WTC11 (cell line): Measurements from ENCODE around the gene SERPING1. TPM values are rescaled to one million over a fixed set of nuclear protein-coding genes. Genes with fewer than 3 reads are reported as not detected.

Experiments used
- ATAC-seq: fragments of 200-7000 bp; cut with Tn5 transposase; 2 replicates; pipeline ENCODE4 v1.10.0; 2021; ENCODE audit warnings: mild to moderate bottlenecking, moderate library complexity
- CTCF ChIA-PET: fragments of 300-600 bp; sonication (Branson Sonifier 250); formaldehyde crosslinking; loops from one replicate; lab custom pipeline; 2021; ENCODE audit warnings: antibody characterized with exemption; lab: Charles Lee
- POLR2A ChIA-PET: fragments of 350-600 bp; sonication (Branson Sonifier 250); formaldehyde crosslinking; loops from one replicate; lab custom pipeline; 2021; ENCODE audit warnings: antibody characterized with exemption; lab: Charles Lee
- DNase-seq: peaks from one replicate; pipeline ENCODE4 v3.0.0; 2021; ENCODE audit warnings: low spot score
- H3K27ac Mint-ChIP-seq: 2 replicates; pipeline ENCODE4 v1.8.0; 2021; ENCODE audit warnings: mixed read lengths
- H3K27me3 Mint-ChIP-seq: 2 replicates; pipeline ENCODE4 v1.8.0; 2021; ENCODE audit warnings: low read depth, mild to moderate bottlenecking, moderate library complexity, mixed read lengths
- H3K36me3 Mint-ChIP-seq: 2 replicates; pipeline ENCODE4 v1.8.0; 2021; ENCODE audit warnings: mixed read lengths
- H3K4me1 Mint-ChIP-seq: 2 replicates; pipeline ENCODE4 v1.8.0; 2022; ENCODE audit warnings: mixed read lengths
- H3K4me3 Mint-ChIP-seq: 2 replicates; pipeline ENCODE4 v1.8.0; 2021; ENCODE audit warnings: mild to moderate bottlenecking, moderate library complexity, mixed read lengths
- H3K9me3 Mint-ChIP-seq: 2 replicates; pipeline ENCODE4 v1.8.0; 2021; ENCODE audit warnings: mixed read lengths
- EMX1 ChIP-seq: fragments of 250-450 bp; sonication (Bioruptor Pico); IDR thresholded peaks from 2 replicates; pipeline ENCODE4 v1.8.0; 2021; ENCODE audit warnings: mild to moderate bottlenecking
- GABPB1 ChIP-seq: sonication (generic); formaldehyde crosslinking; IDR thresholded peaks from 2 replicates; pipeline ENCODE4 v1.8.1; 2023; ENCODE audit warnings: mild to moderate bottlenecking, missing genetic modification reagents
- IRF2 ChIP-seq: sonication (generic); formaldehyde crosslinking; IDR thresholded peaks from 2 replicates; pipeline ENCODE4 v1.8.0; 2022; ENCODE audit warnings: low read depth, missing genetic modification reagents, borderline replicate concordance
- JUN ChIP-seq: sonication (generic); formaldehyde crosslinking; IDR thresholded peaks from 2 replicates; pipeline ENCODE4 v1.8.0; 2023; ENCODE audit warnings: mild to moderate bottlenecking, missing genetic modification reagents
- NFYB ChIP-seq: sonication (generic); formaldehyde crosslinking; conservative IDR thresholded peaks from 2 replicates; pipeline ENCODE4 v1.8.0; 2022; ENCODE audit warnings: low read depth, missing genetic modification reagents
- ZNF138 ChIP-seq: sonication (generic); formaldehyde crosslinking; conservative IDR thresholded peaks from 2 replicates; pipeline ENCODE4 v1.8.1; 2022; ENCODE audit warnings: mild to moderate bottlenecking, moderate library complexity, missing genetic modification reagents
- ZNF232 ChIP-seq: sonication (generic); formaldehyde crosslinking; IDR thresholded peaks from 2 replicates; pipeline ENCODE4 v1.8.0; 2022; ENCODE audit warnings: mild to moderate bottlenecking, missing genetic modification reagents
- ZNF263 ChIP-seq: sonication (generic); formaldehyde crosslinking; IDR thresholded peaks from 2 replicates; pipeline ENCODE4 v1.8.1; 2022; ENCODE audit warnings: low read depth, mild to moderate bottlenecking, moderate library complexity, missing genetic modification reagents
- ZNF317 ChIP-seq: sonication (generic); formaldehyde crosslinking; IDR thresholded peaks from 2 replicates; pipeline ENCODE4 v1.8.1; 2023; ENCODE audit warnings: low read depth, mild to moderate bottlenecking, moderate library complexity, missing genetic modification reagents, borderline replicate concordance
- ZNF423 ChIP-seq: fragments of 250-450 bp; sonication (Bioruptor Pico); IDR thresholded peaks from 2 replicates; pipeline ENCODE4 v2.1.2; 2022; ENCODE audit warnings: mild to moderate bottlenecking, moderate library complexity
- total RNA-seq: library from RNA; stranded (reverse); gene quantifications from 3 replicates; pipeline ENCODE4 v1.2.3, GENCODE V29; 2021
- TF ChIP-seq, protein P1 (sequence below): sonication (generic); formaldehyde crosslinking; IDR thresholded peaks from 2 replicates; pipeline ENCODE4 v1.8.0; 2023; ENCODE audit warnings: missing genetic modification reagents
- TF ChIP-seq, protein P2 (sequence below): sonication (generic); formaldehyde crosslinking; IDR thresholded peaks from 2 replicates; pipeline ENCODE4 v1.8.1; 2022; ENCODE audit warnings: mild to moderate bottlenecking, missing genetic modification reagents, moderate library complexity, borderline replicate concordance
- TF ChIP-seq, protein P3 (sequence below): fragments of 250-450 bp; sonication (Bioruptor Pico); IDR thresholded peaks from 2 replicates; pipeline ENCODE4 v1.9.0; 2021; ENCODE audit warnings: mild to moderate bottlenecking
- TF ChIP-seq, protein P4 (sequence below): fragments of 250-450 bp; sonication (Bioruptor Pico); IDR thresholded peaks from 2 replicates; pipeline ENCODE4 v2.1.2; 2022; ENCODE audit warnings: mild to moderate bottlenecking, moderate library complexity
- TF ChIP-seq, protein P5 (sequence below): sonication (generic); formaldehyde crosslinking; IDR thresholded peaks from 2 replicates; pipeline ENCODE4 v1.8.1; 2023; ENCODE audit warnings: mild to moderate bottlenecking, moderate library complexity, missing genetic modification reagents
- TF ChIP-seq, protein P6 (sequence below): fragments of 250-450 bp; sonication (Bioruptor Pico); IDR thresholded peaks from 2 replicates; pipeline ENCODE4 v1.9.0; 2021; ENCODE audit warnings: mild to moderate bottlenecking

Gene SERPING1
- total RNA-seq, 1 experiment from 2014 or later: 49.1 TPM

DNA sequence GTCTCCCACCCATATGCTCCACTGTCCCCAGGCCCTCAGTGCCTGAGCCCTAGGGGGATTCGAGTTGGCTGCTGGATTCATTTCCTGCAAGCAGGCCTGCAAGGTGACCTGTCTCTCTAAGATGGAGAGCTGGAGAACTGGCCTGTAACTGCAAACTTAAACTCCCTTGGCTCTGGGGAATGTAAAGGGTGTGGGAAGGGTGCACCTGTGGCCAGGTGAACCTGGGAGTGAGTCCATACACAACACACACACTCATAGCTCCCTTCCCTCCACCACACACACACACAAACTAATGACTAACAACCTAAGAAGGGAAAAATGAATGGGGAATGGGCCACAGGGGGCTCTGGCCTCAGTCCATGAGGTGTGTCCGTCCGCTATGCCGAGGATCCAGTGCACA is 45.5 kb upstream of the SERPING1 start (continued):
- TF ChIP-seq, protein P1, sequence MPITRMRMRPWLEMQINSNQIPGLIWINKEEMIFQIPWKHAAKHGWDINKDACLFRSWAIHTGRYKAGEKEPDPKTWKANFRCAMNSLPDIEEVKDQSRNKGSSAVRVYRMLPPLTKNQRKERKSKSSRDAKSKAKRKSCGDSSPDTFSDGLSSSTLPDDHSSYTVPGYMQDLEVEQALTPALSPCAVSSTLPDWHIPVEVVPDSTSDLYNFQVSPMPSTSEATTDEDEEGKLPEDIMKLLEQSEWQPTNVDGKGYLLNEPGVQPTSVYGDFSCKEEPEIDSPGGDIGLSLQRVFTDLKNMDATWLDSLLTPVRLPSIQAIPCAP (CRISPR knock-in tag): no peak
- TF ChIP-seq NFYB (CRISPR knock-in tag) (no peak), ZNF263 (CRISPR knock-in tag) (no peak), ZNF232 (CRISPR knock-in tag) (no peak), ZNF317 (CRISPR knock-in tag) (no peak)
- TF ChIP-seq, protein P2, sequence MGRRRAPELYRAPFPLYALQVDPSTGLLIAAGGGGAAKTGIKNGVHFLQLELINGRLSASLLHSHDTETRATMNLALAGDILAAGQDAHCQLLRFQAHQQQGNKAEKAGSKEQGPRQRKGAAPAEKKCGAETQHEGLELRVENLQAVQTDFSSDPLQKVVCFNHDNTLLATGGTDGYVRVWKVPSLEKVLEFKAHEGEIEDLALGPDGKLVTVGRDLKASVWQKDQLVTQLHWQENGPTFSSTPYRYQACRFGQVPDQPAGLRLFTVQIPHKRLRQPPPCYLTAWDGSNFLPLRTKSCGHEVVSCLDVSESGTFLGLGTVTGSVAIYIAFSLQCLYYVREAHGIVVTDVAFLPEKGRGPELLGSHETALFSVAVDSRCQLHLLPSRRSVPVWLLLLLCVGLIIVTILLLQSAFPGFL: no peak
- TF ChIP-seq, protein P3, sequence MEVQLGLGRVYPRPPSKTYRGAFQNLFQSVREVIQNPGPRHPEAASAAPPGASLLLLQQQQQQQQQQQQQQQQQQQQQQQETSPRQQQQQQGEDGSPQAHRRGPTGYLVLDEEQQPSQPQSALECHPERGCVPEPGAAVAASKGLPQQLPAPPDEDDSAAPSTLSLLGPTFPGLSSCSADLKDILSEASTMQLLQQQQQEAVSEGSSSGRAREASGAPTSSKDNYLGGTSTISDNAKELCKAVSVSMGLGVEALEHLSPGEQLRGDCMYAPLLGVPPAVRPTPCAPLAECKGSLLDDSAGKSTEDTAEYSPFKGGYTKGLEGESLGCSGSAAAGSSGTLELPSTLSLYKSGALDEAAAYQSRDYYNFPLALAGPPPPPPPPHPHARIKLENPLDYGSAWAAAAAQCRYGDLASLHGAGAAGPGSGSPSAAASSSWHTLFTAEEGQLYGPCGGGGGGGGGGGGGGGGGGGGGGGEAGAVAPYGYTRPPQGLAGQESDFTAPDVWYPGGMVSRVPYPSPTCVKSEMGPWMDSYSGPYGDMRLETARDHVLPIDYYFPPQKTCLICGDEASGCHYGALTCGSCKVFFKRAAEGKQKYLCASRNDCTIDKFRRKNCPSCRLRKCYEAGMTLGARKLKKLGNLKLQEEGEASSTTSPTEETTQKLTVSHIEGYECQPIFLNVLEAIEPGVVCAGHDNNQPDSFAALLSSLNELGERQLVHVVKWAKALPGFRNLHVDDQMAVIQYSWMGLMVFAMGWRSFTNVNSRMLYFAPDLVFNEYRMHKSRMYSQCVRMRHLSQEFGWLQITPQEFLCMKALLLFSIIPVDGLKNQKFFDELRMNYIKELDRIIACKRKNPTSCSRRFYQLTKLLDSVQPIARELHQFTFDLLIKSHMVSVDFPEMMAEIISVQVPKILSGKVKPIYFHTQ (CRISPR knock-in tag): no peak

DNA sequence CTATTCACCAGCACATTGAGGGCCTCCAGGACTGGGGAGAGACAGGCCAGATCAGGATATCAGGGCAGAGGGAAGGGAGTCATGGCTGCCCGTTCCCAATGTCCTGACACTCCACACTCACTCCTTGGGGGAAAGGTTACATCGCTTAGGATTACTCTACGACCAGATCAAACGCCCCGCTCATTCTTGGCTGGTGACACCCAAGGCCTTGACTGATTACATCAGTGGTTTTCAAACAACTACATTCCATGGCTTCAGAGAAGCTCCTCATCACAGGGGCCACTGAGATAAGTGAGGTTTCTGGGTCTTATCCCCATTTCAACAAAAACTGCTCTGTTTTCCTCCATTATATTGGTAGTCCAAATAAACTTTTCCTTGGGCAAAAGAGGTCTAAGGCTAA is 45.0 kb upstream of the SERPING1 start:
- H3K36me3 Mint-ChIP-seq: peaks cover 29% of the 10 kb centered on the region
- H3K27ac Mint-ChIP-seq: peak overlapping the region; percentile 26; the same call in 1 of the 2 replicates
- H3K27me3 Mint-ChIP-seq: no peaks in the 10 kb centered on the region
- no peaks in the 10 kb centered on the region for H3K9me3 Mint-ChIP-seq
- ChIA-PET CTCF (interaction anchor here (1.0 kb wide), 1 partner anchor 96 kb away, joined by 4 read pairs; no protein-coding TSS in a partner anchor), POLR2A (no interaction called here)
- no peak overlapping the region for H3K4me3 Mint-ChIP-seq
- TF ChIP-seq JUN (CRISPR knock-in tag) (no peak), EMX1 (CRISPR knock-in tag) (no peak), ZNF317 (CRISPR knock-in tag) (no peak), GABPB1 (CRISPR knock-in tag) (peak; percentile 86)
- TF ChIP-seq, protein P4, sequence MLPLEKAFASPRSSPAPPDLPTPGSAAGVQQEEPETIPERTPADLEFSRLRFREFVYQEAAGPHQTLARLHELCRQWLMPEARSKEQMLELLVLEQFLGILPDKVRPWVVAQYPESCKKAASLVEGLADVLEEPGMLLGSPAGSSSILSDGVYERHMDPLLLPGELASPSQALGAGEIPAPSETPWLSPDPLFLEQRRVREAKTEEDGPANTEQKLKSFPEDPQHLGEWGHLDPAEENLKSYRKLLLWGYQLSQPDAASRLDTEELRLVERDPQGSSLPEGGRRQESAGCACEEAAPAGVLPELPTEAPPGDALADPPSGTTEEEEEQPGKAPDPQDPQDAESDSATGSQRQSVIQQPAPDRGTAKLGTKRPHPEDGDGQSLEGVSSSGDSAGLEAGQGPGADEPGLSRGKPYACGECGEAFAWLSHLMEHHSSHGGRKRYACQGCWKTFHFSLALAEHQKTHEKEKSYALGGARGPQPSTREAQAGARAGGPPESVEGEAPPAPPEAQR: no peak
- DNase-seq (no peak), ATAC-seq (no peak)
- peaks cover 9% of the 10 kb centered on the region for H3K4me1 Mint-ChIP-seq

DNA sequence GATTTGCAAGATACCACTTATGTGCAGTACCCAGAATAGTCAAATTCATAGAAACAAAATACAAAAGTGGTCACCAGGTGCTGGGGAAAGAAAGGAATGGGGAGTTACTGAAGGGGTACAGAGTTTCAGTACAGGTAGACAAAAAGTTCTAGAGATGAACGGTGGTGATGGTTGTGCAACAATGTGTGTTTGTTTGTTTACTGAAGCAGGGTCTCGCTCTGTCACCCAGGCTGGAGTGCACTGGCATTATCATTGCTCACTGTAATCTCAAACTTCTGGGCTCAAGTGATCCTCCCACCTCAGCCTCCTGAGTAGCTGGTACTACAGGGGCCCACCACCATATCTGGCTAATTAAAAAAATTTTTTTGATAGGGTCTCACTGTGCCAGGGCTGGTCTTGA is 42.1 kb upstream of the SERPING1 start:
- no peak overlapping the region; the same call in 1 of the 2 replicates for H3K27ac Mint-ChIP-seq
- H3K27me3 Mint-ChIP-seq: no peaks in the 10 kb centered on the region
- DNase-seq (no peak), ATAC-seq (no peak)
- TF ChIP-seq NFYB (CRISPR knock-in tag) (no peak), IRF2 (CRISPR knock-in tag) (no peak), ZNF138 (CRISPR knock-in tag) (no peak), ZNF423 (CRISPR knock-in tag) (no peak)
- TF ChIP-seq, protein P5, sequence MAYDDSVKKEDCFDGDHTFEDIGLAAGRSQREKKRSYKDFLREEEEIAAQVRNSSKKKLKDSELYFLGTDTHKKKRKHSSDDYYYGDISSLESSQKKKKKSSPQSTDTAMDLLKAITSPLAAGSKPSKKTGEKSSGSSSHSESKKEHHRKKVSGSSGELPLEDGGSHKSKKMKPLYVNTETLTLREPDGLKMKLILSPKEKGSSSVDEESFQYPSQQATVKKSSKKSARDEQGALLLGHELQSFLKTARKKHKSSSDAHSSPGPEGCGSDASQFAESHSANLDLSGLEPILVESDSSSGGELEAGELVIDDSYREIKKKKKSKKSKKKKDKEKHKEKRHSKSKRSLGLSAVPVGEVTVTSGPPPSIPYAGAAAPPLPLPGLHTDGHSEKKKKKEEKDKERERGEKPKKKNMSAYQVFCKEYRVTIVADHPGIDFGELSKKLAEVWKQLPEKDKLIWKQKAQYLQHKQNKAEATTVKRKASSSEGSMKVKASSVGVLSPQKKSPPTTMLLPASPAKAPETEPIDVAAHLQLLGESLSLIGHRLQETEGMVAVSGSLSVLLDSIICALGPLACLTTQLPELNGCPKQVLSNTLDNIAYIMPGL (CRISPR knock-in tag): no peak
- TF ChIP-seq, protein P6, sequence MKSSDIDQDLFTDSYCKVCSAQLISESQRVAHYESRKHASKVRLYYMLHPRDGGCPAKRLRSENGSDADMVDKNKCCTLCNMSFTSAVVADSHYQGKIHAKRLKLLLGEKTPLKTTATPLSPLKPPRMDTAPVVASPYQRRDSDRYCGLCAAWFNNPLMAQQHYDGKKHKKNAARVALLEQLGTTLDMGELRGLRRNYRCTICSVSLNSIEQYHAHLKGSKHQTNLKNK (CRISPR knock-in tag): no peak
- H3K9me3 Mint-ChIP-seq: no peaks in the 10 kb centered on the region
- peaks cover 9% of the 10 kb centered on the region for H3K4me1 Mint-ChIP-seq
- H3K36me3 Mint-ChIP-seq: peaks cover 32% of the 10 kb centered on the region
- no peak overlapping the region for H3K4me3 Mint-ChIP-seq
- ChIA-PET CTCF (interaction anchor here (1.7 kb wide), 1 partner anchor 210 kb away, joined by 3 read pairs; no protein-coding TSS in a partner anchor), POLR2A (no interaction called here)
